ENCODE results near the gene EMCN.

GRCh38 chr4:100547541-100548199 lies 29.8 kb upstream of the EMCN start:
- no peak for TF ChIP-seq POLR2A (IDR thresholded peaks at IDR 0.05)
- TF ChIP-seq, protein P1, sequence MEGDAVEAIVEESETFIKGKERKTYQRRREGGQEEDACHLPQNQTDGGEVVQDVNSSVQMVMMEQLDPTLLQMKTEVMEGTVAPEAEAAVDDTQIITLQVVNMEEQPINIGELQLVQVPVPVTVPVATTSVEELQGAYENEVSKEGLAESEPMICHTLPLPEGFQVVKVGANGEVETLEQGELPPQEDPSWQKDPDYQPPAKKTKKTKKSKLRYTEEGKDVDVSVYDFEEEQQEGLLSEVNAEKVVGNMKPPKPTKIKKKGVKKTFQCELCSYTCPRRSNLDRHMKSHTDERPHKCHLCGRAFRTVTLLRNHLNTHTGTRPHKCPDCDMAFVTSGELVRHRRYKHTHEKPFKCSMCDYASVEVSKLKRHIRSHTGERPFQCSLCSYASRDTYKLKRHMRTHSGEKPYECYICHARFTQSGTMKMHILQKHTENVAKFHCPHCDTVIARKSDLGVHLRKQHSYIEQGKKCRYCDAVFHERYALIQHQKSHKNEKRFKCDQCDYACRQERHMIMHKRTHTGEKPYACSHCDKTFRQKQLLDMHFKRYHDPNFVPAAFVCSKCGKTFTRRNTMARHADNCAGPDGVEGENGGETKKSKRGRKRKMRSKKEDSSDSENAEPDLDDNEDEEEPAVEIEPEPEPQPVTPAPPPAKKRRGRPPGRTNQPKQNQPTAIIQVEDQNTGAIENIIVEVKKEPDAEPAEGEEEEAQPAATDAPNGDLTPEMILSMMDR (IDR thresholded peaks at IDR 0.05) = no peak
- no peak for TF ChIP-seq EP300 (IDR thresholded peaks at IDR 0.05)

Data from ovary (tissue), 3 donors.